ENCODE results near the gene CDK19. TPM values are rescaled to one million over a fixed set of nuclear protein-coding genes. Genes with fewer than 3 reads are reported as not detected.
A peak's percentile ranks its signal among the peaks of the same experiment; 100 is the strongest.

CDK19 gene
- total and polyA plus RNA-seq, 9 of the 15 experiments (the other 6 are each of a cell fraction or from before 2014, with no cell fraction given), result 3.8 to 15.2 (median 7.4) TPM

GRCh38 chr6:110815411-110816409 lies at the start of gene CDK19 (continued):
- peak; percentile 91 to 93 for TF ChIP-seq MNT (conservative IDR thresholded peaks at IDR 0.05)
- no peak for TF ChIP-seq JUNB (CRISPR knock-in tag; conservative IDR thresholded peaks at IDR 0.05)
- TF ChIP-seq ZNF280B (CRISPR knock-in tag; IDR thresholded peaks at IDR 0.05), result no peak
- peak; percentile 91 for TF ChIP-seq TAF9B (IDR thresholded peaks at IDR 0.05; ENCODE audit: partially characterized antibody)
- TF ChIP-seq ELK1 (CRISPR knock-in tag; IDR thresholded peaks at IDR 0.05), result no peak
- TF ChIP-seq NR3C1 (CRISPR knock-in tag; IDR thresholded peaks at IDR 0.05), result no peak
- peak; percentile 56; the same call in 1 of the 2 replicates for TF ChIP-seq ARID1B (IDR thresholded peaks at IDR 0.05)
- peak; percentile 82; the same call in 1 of the 2 replicates for TF ChIP-seq CUX1 (CRISPR knock-in tag; IDR thresholded peaks at IDR 0.05)
- TF ChIP-seq PML (IDR thresholded peaks at IDR 0.05; ENCODE audit: low read length), result peak; percentile 89
- TF ChIP-seq ZNF449 (CRISPR knock-in tag; IDR thresholded peaks at IDR 0.05), result no peak
- TF ChIP-seq POU5F1 (IDR thresholded peaks at IDR 0.05; ENCODE audit: borderline replicate concordance, low read depth, low read length, partially characterized antibody), result no peak
- TF ChIP-seq NR4A1 (CRISPR knock-in tag; IDR thresholded peaks at IDR 0.05), result no peak
- peak; percentile 49 for TF ChIP-seq NR4A1 (tag; IDR thresholded peaks at IDR 0.05)
- TF ChIP-seq ZNF511 (CRISPR knock-in tag; IDR thresholded peaks at IDR 0.05), result peak; percentile 73; the same call in 1 of the 2 replicates

Data from K562 (cell line).